A673 (cell line): ENCODE data around the gene MAN2B2.

Experiments
- EZH2 ChIP-seq: fragments of 200-600 bp; sonication (generic); IDR thresholded peaks from 2 replicates; pipeline ENCODE4 v1.6.1; 2017; ENCODE audit warnings: borderline replicate concordance, low read depth, mild to moderate bottlenecking, mixed read lengths, antibody characterized with exemption, low read length; ENCODE audit not compliant: poor library complexity, severe bottlenecking
- TF ChIP-seq, protein P1 (sequence below): fragments of 300-800, 200-600 bp; sonication (generic); conservative IDR thresholded peaks from 2 replicates; pipeline ENCODE4 v1.5.1; 2017; ENCODE audit warnings: low read depth, mild to moderate bottlenecking, antibody characterized with exemption, low read length, moderate library complexity, mixed read lengths

- TF ChIP-seq, protein P1, sequence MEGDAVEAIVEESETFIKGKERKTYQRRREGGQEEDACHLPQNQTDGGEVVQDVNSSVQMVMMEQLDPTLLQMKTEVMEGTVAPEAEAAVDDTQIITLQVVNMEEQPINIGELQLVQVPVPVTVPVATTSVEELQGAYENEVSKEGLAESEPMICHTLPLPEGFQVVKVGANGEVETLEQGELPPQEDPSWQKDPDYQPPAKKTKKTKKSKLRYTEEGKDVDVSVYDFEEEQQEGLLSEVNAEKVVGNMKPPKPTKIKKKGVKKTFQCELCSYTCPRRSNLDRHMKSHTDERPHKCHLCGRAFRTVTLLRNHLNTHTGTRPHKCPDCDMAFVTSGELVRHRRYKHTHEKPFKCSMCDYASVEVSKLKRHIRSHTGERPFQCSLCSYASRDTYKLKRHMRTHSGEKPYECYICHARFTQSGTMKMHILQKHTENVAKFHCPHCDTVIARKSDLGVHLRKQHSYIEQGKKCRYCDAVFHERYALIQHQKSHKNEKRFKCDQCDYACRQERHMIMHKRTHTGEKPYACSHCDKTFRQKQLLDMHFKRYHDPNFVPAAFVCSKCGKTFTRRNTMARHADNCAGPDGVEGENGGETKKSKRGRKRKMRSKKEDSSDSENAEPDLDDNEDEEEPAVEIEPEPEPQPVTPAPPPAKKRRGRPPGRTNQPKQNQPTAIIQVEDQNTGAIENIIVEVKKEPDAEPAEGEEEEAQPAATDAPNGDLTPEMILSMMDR = no peak
- no peak for TF ChIP-seq EZH2
Measured at GRCh38 chr4:6571608-6572007, 3.4 kb upstream of the MAN2B2 start.
